ENCODE measurements around the gene CPNE5. TPM values are rescaled to one million over a fixed set of nuclear protein-coding genes. Genes with fewer than 3 reads are reported as not detected.

Gene CPNE5
- total RNA-seq, 4 donors from 2014 or later = 0.23 to 1.1 (median 0.81) TPM; not detected in 1

DNA sequence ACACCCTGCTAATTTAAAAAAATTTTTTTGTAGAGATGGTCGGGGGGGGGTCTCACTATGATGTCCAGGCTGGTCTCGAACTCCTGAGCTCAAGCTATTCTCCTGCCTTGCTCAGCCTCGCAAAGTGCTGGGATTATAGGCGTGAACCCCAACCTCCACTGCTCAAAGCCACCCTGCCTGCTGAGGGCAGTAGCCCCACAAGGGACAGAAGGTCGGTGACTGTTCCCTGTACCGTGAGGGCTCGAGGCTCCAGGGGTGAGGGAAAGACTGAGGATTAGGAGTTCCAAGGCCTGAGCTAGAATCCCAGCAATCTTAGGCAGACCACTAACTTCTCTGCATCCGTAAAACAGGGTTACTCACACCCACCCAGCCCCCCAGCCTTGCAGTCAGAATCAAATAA is 51.1 kb downstream of the CPNE5 start:
- 92 to 93% methylated on average over 8 of the region's 8 CpGs for WGBS, 2 donors
- no peak overlapping the region for H3K4me3 ChIP-seq (ENCODE audit: low read depth, poor library complexity, severe bottlenecking)
- TF ChIP-seq, protein P1, sequence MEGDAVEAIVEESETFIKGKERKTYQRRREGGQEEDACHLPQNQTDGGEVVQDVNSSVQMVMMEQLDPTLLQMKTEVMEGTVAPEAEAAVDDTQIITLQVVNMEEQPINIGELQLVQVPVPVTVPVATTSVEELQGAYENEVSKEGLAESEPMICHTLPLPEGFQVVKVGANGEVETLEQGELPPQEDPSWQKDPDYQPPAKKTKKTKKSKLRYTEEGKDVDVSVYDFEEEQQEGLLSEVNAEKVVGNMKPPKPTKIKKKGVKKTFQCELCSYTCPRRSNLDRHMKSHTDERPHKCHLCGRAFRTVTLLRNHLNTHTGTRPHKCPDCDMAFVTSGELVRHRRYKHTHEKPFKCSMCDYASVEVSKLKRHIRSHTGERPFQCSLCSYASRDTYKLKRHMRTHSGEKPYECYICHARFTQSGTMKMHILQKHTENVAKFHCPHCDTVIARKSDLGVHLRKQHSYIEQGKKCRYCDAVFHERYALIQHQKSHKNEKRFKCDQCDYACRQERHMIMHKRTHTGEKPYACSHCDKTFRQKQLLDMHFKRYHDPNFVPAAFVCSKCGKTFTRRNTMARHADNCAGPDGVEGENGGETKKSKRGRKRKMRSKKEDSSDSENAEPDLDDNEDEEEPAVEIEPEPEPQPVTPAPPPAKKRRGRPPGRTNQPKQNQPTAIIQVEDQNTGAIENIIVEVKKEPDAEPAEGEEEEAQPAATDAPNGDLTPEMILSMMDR (IDR thresholded peaks at IDR 0.05) = no peak
- no peak for TF ChIP-seq POLR2A (IDR thresholded peaks at IDR 0.05)
- DNase-seq (ENCODE audit: low spot score in 2 of 2) = no peak
- intact Hi-C loops (cut with DNase I; ENCODE audit: low total_unique reads) = no loop called here

DNA sequence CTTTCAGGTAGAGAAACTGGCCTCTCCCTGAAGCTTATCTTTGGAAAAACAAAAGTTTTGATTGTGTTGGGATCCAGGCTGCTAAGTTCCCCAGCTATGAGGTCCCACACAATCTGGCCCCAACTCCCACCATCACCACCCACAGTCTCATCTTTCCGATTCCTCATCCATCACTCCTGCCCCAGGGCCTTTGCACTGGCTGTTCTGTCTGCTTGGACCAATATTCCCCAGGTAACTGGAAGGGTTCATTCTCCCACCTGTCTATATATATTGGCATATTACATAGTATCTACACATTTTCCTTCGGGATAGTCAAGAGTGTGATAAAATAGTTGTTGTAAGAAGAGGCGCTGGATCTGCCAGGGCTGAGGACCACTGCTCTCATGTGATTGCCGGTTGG is 52.0 kb downstream of the CPNE5 start:
- TF ChIP-seq POLR2A (IDR thresholded peaks at IDR 0.05) = no peak
- TF ChIP-seq, protein P1 (IDR thresholded peaks at IDR 0.05) = no peak
- WGBS, 2 donors = 95 to 97% methylated on average over 4 of the region's 4 CpGs
- no peak for DNase-seq (ENCODE audit: low spot score in 2 of 2)
- no peak overlapping the region for H3K4me3 ChIP-seq (ENCODE audit: low read depth, poor library complexity, severe bottlenecking)
- intact Hi-C loops (cut with DNase I; ENCODE audit: low total_unique reads) = no loop called here

DNA sequence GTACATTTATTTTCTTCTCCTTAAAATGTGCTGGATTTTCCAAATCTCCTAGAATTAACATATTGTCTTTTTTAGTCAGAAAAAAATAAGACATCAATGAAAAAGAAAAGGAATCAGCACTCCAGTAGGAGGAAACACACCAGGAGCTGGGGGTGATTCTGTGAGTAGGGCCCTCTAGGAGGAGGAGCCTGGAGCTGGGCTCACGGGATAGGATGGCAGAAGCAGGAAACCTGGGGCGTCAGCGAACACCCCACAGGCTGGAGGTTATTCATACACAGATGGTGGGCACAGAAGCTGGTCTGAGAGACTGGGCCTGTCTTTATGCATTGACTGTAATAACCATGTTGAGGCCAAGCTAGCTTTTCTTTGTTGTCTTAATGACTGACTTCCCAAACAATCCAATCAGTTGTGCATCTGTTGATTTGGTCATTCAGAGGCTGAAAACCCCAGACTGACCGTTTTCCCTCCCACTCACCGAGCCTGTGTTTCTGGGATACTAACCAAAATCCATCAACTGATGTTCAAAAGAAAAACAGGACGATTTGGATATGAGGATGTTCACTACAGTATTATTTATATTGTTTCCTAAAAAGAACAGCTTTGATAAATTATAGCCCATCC is 53.1 kb downstream of the CPNE5 start:
- 79 to 84% methylated on average over 6 of the region's 6 CpGs for WGBS, 2 donors
- TF ChIP-seq, protein P1 (IDR thresholded peaks at IDR 0.05) = no peak
- TF ChIP-seq POLR2A (IDR thresholded peaks at IDR 0.05) = no peak
- intact Hi-C loops (cut with DNase I; ENCODE audit: low total_unique reads) = no loop called here

DNA sequence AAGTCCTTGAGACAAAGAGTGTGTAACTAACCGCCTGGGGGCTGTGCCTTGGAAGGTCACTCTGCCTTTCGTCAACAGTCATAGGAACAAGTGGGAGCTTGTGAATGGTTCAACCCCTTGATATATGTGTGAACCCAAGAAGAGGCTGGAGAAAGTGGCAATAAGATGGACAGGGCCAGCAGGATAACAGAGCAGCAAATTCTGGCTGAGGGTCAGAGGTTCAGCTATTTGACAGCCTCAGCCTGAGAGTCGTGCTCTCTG is 54.9 kb downstream of the CPNE5 start:
- intact Hi-C loops (cut with DNase I; ENCODE audit: low total_unique reads) = no loop called here
- TF ChIP-seq, protein P1 (IDR thresholded peaks at IDR 0.05) = no peak
- TF ChIP-seq POLR2A (IDR thresholded peaks at IDR 0.05) = no peak
- 87 to 88% methylated on average over 3 of the region's 3 CpGs for WGBS, 2 donors
- no peak overlapping the region for H3K4me3 ChIP-seq (ENCODE audit: low read depth, poor library complexity, severe bottlenecking)
- DNase-seq (ENCODE audit: low spot score in 2 of 2) = no peak

More for the DNA sequence above, 53.1 kb downstream of the CPNE5 start:
- no peak for DNase-seq (ENCODE audit: low spot score in 2 of 2)
- no peak overlapping the region for H3K4me3 ChIP-seq (ENCODE audit: low read depth, poor library complexity, severe bottlenecking)

DNA sequence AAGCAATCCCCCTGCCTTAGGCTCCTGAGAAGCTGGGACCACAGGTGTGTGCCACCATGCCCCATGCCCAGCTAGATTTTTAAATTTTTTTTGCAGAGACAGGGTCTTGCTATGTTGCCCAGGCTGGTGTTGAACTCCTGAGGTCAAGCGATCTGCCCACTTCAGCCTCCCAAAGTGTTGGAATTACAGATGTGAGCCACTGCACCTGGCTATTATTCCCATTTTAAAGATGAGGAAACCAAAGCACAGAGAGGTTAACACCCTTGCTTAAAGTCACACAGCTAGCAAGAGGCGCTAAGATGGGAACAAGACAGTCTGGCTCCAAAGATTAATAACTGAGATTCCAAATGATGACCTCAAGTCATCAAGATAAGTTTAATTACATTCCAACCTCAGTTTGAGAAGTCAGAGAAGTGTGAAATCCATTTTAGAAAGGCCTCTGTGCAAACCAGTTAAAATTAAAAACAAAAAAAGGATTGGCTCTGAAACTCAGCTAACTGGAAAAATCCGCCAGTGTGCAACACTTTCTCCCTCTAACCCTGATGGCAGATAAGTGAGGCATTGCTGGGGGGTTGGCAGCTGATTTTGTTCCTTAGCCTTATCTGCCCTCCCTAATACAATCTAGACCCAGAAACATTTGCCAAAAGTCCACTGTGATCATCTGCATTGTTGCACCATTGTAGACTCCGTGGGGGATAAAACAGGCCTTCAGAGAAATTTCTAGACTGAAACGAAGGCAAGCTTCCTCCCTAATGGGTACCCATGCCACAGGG is 55.5 kb downstream of the CPNE5 start:
- 77 to 83% methylated on average over 5 of the region's 5 CpGs for WGBS, 2 donors
- no peak overlapping the region for H3K4me3 ChIP-seq (ENCODE audit: low read depth, poor library complexity, severe bottlenecking)
- no peak for TF ChIP-seq POLR2A (IDR thresholded peaks at IDR 0.05)
- TF ChIP-seq, protein P1 (IDR thresholded peaks at IDR 0.05) = no peak
- intact Hi-C loops (cut with DNase I; ENCODE audit: low total_unique reads) = no loop called here
- no peak for DNase-seq (ENCODE audit: low spot score in 2 of 2)
